ENCODE results near the gene EPB41L2.

GRCh38 chr6:131096786-131097185, 33.7 kb upstream of the EPB41L2 start:
- TF ChIP-seq CTCF (IDR thresholded peaks at IDR 0.05 in 4 of 5, conservative IDR thresholded peaks at IDR 0.05 in 1 of 5), result no peak
- no peak for TF ChIP-seq POLR2A (IDR thresholded peaks at IDR 0.05)
